ENCODE results near the gene FNIP2.
"Not testable (repeated sequence)": the region's sequence is repeated elsewhere in the genome, so short reads cannot be mapped to it uniquely, and the experiment has no call there.

Gene FNIP2

DNA sequence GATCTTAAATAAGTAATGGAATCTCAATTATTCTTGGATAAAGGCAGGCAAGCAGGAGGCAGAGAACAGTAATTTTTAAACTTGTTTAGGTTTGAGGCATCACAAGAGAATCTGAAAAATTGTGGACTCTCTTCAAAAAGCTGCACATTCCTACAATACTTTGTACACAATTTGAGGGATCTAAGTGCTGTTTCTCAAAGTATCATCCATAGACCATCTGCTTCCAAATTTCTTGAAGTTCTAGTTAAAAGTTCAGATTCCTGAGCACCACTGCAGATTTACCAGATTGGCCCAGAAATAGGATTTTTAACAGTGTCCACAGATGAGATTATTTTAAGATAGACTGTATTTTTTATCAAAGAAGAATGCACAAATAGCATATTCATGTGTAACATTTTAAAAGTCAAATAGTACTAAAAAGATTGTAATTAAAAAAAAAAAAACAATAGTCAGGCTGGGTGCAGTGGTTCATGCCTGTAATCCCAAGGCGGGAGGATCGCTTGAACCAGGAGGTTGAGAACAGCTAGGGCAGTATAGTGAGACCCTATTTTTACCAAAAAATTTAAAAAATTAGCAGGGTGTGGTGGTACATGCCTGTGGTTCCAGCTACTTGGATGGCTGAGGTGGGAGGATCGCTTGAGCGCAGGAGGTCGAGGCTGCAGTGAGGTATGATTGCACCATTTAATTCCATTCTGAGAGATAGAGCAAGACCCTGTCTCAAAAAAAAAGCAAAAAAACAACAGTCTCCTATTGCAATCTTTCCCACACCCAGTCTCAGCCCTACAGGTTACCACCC is 14.2 kb upstream of the FNIP2 start:
- DNase-seq (ENCODE audit: low read depth): no peak
- TF ChIP-seq CTCF (IDR thresholded peaks at IDR 0.05; ENCODE audit: control insufficient read depth, extremely low read depth, insufficient read depth): no peak
- H3K4me3 ChIP-seq (ENCODE audit: low read depth, low read length): no peak overlapping the region

GRCh38 chr4:158755819-158756218 is 13.0 kb upstream of the FNIP2 start:
- not testable (repeated sequence) for DNase-seq (ENCODE audit: low read depth); H3K4me3 ChIP-seq (ENCODE audit: low read depth, low read length)

DNA sequence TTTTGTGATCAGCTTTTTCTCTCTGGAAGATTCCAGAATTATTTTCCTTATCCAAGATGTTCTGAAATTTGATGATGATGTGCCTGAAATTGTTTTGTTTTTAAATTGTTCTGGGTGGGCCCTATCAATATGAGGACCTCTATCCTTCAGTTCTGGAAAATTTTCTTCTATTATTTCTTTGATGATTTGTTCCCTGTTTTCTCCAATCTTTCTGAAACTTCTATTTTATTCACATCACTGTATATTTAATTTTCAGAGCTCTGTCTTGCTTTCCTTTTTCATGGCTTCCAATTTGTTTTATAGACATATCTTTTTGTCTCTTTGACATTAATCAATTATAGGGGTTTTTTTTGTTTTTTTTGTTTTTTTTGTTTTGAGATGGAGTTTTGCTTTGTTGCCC is 12.2 kb upstream of the FNIP2 start:
- H3K4me3 ChIP-seq (ENCODE audit: low read depth, low read length): no peak overlapping the region
- DNase-seq (ENCODE audit: low read depth): no peak
- TF ChIP-seq CTCF (IDR thresholded peaks at IDR 0.05; ENCODE audit: control insufficient read depth, extremely low read depth, insufficient read depth): no peak

- DNase-seq (ENCODE audit: low read depth): no peak
- H3K4me3 ChIP-seq (ENCODE audit: low read depth, low read length): no peak overlapping the region
- no peak for TF ChIP-seq CTCF (IDR thresholded peaks at IDR 0.05; ENCODE audit: control insufficient read depth, extremely low read depth, insufficient read depth)
These were observed 10.7 kb upstream of the FNIP2 start for GRCh38 chr4:158758142-158758541.

- H3K4me3 ChIP-seq (ENCODE audit: low read depth, low read length): no peak overlapping the region
- no peak for DNase-seq (ENCODE audit: low read depth)
- no peak for TF ChIP-seq CTCF (IDR thresholded peaks at IDR 0.05; ENCODE audit: control insufficient read depth, extremely low read depth, insufficient read depth)
These were observed 10.1 kb upstream of the FNIP2 start for GRCh38 chr4:158758703-158759102.

DNA sequence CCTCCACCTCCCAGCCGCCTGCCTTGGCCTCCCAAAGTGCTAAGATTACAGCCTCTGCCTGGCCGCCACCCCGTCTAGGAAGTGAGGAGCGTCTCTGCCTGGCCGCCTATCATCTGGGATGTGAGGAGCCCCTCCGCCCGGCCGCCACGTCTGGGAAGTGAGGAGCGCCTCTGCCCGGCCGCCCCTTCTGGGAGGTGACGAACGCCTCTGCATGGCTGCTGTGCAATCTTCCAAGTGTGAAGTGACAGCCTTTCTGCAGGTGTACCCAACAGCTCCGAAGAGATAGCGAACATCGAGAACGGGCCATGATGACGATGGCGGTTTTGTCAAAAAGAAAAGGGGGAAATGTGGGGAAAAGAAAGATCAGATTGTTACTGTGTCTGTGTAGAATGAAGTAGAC is 9.3 kb upstream of the FNIP2 start:
- H3K4me3 ChIP-seq (ENCODE audit: low read depth, low read length); DNase-seq (ENCODE audit: low read depth): not testable (repeated sequence)

DNA sequence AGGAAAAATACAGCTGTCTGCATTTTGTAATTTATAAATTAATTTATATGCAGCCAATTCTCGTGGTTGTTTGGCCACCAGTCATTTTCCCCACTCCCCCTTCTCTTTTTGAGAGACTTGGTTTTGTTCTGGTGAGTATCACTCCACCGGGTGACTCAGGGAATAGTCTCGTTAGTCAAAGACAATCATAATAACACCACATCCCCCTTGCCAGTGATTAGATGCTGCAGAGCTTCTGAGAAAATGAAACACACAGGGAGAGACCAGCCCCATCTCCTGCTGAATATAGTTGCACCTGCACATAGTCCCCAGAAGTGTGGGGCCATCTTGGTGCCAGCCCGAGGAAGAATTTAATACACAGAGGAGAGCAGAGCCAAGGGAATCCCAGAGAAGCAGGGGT is 8.0 kb upstream of the FNIP2 start:
- no peak overlapping the region for H3K4me3 ChIP-seq (ENCODE audit: low read depth, low read length)
- no peak for TF ChIP-seq CTCF (IDR thresholded peaks at IDR 0.05; ENCODE audit: control insufficient read depth, extremely low read depth, insufficient read depth)
- DNase-seq (ENCODE audit: low read depth): no peak

DNA sequence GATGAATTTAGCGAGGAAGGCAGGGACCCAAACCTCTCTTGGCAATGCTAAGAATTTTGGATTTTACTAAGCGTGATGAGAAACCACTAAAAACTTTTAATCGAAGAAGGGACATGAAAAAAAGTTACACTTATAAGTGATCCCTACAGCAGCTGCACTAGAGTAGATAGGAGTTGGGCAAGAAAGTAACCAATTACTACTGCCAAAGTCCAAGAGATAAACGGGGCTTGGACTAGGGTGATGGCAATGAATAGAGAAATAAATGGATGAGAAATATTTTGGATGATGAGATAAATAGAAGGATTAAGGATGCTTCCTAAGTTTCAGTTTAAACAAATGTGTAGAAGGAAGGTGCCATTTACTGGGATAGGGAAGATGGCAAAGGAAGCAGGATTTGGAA is 6.3 kb upstream of the FNIP2 start:
- DNase-seq (ENCODE audit: low read depth): no peak
- no peak for TF ChIP-seq CTCF (IDR thresholded peaks at IDR 0.05; ENCODE audit: control insufficient read depth, extremely low read depth, insufficient read depth)
- no peak overlapping the region for H3K4me3 ChIP-seq (ENCODE audit: low read depth, low read length)

All from LNCaP clone FGC (cell line).